GM19324 (cell line): ENCODE data around the gene CSRP3.

Source experiments
- ATAC-seq: cut with Tn5 transposase; IDR thresholded peaks from one replicate; pipeline ENCODE4 v1.9.1; 2021; ENCODE audit warnings: mild to moderate bottlenecking, moderate library complexity; ENCODE audit not compliant: unreplicated experiment, low FRiP score

CSRP3 gene

DNA sequence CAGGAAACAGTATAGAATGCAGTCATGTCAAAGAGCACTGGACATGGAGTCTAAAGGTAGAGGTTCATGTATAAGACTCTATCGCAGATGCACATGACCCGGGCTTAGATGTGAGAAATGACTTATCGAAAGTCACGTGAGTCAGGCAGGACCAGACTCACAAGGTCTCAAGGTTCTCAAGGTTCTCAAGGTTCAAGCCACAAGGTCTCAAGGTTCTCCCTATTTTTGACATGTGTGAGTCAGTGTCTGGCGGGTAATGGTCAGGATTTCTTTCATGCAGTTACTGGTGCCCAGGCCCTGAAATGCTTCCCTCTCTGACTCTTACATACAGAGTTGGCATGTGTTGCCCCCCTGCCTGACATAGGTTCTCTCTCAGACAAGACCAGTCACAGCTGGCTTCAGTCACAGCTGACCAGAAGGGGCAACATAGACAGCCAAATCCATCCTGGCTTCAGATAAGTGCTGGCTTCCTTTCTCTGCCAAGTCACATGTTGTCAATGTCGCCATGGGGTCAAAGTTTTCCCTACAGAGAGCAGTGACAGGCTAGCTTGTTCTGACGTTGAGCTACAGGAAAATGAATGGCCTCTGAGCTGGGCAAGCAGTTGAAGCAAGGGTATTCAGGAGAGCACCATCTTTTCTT, 10.1 kb downstream of the CSRP3 start:
- no peak for ATAC-seq

DNA sequence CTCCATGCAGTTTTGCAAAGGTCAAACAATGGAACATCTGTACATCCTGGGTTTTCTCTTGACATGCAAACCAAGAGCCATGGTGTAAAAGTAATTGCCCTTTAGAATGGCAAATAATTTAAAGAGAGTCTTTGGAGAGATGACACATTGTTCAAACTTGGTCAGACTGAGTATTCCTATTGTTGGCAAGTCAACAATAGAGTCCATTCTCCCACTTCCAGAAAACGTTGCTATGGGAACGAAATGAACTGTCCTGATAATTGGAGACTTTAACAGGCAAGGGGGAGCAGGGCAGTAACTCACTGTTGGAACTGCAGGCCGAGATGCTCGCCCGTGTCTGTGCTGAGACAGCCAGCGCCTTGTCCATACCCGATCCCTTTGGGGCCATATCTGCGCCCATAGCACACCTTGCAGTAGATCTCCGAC, 13.9 kb downstream of the CSRP3 start:
- no peak for ATAC-seq

DNA sequence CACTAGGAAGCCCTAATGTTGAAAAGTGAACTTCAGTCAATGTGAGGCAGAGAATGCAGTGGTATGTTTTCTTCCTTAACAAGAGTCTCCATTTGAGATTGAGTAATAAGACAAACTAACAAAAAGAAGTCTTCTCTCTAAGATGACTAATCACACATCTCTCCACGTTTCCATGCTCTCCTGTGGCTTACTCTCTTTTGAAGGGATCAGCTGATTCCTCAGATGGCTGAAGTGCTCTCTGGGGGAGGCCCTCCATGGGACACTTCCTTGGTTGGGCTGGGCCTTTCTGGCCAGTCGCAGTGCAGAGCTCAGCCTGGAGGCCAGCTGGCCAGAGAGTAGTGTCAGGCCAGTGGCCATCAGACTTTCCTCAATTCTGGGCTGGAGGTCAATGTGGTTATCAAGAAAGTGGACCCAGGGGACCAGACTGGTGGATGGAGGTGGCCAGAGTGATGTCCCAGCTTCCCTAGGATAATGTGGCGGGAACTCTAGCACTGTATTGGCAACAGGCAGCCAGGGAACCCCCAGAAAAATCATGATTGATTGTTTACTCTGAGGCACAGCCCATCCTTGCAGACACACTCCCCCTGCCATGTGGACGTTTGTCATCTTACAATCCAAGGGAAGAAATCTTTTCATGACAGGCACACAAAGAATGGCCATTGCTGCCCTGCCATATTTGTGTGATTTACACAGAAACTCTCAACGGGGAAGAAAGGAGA, 14.5 kb downstream of the CSRP3 start:
- ATAC-seq = no peak

DNA sequence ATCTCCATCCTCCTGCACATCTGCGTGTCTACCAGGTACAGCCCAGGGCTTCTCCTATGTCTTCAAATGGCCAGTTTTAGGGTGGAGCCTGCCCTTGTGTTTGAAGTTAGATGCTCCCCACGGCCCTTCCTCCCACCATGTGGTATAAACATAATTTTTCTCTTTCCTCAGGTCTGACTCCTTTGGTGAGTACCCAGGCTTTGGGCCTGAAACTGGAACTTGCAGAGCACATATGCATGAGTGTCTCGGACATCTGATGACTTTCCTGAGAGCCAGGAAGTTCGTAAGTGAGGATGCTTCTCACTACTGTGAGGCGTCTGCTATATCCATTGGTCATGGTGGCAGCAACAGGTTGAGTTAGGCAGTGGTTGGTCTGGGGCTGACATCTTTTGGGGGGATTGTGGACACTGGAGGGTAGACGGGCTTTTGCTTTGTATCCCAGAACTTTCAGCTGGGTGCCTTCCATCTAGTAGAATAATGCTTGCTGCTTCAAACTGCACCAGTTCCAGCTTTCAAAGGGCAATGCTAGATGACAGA, 16.2 kb downstream of the CSRP3 start:
- ATAC-seq = no peak

DNA sequence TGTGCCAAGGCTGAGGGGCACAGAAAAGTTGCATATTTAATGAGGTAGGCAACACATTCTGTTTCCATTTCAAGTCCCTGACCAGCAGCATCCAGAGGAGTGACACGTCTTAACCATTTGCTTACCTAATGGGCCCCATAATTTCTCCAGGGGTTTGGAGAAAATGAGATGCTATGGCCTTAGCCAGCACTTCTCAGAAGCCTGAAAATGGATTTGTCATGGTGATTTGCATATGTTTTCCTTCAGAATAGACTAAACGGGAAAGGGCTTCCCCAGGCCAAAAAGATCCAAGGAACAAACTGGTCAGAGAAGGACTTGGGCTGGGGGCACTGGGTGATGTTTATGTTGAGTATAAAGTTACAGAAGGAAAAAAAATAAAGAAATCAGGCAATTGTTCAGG, 16.7 kb downstream of the CSRP3 start:
- no peak for ATAC-seq

DNA sequence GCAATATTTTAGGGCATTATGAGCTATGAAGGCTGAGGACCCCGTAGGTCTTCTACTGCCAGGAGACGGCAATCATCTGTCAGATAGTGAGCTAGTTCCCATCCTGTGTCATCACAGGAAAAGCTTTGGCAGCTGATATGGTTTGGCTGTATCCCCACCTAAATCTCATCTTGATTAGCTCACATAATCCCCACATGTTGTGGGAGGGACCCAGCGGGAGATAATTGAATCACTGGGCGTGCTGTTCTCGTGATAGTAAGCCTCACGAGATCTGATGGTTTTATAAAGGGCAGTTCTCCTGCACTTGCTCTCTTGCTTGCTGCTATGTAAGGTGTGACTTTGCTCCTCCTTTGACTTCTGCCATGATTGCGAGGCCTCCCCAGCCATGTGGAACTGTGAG, 18.1 kb downstream of the CSRP3 start:
- ATAC-seq = no peak

DNA sequence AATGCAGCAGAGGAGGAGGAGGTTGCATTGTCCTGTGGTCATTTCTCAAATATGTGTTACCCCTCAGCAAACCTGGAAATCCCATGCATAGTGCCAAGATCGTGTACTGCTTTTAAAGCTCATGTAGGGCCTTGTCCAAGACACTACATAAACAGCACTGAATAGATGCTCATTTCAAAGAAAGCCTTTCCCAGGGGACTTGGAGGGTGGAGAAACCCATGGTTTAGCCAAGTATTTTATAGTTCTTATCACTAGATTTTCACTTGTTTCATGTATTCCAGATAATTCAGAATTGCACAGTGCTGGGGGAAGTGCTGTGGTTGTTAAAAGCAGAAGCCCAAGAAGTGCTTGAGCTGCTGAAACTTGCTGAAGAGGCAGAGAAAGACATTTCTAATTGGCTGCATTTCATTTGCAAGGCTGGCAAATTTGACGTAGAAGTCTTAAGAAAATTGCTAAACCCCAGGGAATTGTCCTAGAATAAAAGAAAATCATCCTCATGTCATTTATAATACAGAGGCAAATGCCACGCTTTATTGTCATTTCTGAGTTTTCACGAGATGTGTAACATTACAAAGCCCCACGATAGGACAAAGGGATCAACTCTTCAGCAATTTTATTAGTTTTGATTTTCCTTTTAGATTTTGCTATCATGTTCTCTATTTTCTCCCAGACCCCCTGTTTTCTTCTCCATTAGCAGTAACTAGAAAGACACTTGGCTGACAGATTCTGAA, 20.1 kb downstream of the CSRP3 start:
- no peak for ATAC-seq

DNA sequence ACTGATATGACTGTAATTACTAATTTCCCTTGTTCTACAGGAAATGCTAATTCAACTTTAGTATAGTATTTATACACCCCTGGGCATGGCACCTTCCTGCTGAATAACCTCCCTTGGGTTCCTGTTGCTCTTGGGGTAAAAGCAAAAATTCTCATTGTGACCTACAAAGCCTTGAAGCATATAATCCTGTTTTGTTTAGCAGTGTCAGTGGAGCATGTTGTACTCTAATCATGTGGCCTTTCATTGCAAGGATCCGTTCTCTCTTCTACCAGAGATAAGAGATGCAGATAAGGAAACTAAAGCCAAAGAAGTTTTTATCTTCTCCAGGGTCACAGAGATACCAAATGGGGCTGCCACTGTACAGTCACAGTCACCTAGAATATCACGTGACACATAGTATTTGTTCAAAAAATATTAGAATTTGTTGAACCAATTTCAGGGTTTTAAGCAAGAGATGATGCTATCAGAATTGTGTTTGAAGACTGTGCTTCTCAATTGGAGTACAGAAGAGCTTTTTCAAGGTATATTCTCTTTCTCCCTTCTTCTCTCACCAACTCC, 25.1 kb downstream of the CSRP3 start:
- no peak for ATAC-seq

DNA sequence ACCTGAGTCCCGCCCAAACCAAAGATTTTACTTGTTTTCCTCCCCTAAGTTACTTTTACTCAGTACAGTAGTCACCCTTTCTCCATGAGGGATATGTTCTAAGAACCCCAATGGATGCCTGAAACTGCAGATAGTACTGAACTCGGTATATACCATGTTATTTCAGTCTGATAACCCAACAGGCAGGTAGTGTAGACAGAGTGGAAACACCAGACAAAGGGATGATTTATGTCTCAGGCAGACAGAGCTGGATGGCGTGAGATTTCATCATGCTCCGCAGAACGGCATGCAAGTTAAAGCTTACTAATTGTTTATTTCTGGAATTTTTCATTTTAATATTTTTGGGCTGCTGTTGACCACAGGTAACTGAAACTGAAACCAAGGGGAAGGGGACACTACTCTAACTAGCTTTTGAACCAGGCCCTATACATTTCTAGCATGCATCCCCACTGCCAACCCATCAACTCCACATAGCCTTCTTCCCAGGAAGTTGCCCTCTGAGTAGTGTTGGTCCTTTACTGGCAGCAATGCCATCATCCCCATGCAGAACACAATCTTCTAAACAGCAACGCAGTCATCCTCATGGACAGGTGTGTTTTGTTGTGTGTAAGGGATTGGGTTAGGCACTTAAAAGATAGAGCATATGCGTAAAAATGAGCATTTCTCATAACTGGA, 27.7 kb downstream of the CSRP3 start:
- ATAC-seq = no peak

DNA sequence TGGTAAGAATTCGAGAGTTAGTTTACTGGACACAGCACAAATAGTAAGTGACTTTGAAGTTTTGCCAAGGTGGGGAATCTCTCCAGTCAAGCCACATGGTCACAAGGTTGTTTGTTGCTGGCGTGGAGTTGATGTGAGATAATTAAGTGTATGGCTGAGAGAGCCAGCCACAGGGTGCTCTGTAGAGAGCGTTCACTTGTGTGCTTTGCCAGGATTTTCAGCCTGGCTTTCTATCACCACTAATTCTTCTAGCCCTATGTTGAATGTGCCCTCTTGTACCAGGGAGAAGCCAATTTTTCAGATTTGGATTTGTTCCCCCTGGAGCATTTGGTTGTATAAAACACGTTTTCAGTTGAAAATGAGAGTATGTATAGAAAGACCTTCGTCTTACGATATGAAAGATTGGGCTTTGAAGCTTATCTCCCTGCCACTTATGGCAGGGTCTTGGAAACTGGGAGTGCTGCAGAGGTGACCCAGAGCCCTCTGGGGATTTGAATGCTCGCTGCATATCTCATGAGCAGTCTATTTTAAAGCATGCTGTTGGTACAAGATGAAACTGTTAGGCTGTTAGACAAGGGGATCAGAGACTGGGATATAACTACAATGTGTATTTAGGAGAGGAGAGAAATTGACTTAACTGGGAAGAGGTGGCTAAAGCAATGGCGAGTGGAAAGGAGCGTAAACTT, 28.6 kb downstream of the CSRP3 start:
- ATAC-seq = no peak

DNA sequence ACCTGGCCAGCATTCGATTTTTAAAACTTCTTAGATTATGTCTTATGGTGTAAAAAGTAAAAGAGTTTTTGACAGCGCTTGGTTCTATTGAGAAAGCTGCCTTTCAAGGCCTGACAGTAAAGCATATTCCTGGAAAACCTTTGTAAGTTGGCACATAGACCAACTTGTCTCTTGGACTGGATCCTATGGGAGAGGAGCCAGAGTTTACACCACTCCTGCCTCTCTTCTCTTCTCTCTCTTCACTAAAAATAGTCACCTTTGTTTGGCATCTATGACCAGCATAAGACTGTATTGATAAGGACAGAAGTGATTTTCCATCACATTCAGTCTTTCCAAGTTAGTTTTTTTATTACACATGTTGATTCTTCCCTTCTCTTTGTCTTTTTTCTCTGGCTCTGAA, 33.7 kb downstream of the CSRP3 start:
- no peak for ATAC-seq

DNA sequence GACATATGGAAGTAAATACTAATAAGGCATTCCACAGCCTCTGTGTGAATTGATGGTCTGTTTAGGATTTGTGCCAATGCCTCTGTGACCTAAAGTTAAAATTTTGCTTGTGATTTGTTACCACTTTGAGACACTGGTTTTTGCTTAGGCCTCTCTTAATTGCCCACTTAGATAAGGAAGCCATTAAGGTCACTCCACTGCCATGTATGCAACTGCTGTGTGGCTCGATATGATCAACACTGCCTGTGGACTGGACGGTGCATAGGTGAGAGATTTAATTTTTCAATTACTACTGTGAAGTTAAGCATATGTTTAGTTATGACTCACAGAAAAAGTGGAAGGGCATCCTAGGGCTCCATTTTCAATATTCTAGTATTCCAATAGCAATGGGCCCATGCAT, 36.9 kb downstream of the CSRP3 start:
- no peak for ATAC-seq

DNA sequence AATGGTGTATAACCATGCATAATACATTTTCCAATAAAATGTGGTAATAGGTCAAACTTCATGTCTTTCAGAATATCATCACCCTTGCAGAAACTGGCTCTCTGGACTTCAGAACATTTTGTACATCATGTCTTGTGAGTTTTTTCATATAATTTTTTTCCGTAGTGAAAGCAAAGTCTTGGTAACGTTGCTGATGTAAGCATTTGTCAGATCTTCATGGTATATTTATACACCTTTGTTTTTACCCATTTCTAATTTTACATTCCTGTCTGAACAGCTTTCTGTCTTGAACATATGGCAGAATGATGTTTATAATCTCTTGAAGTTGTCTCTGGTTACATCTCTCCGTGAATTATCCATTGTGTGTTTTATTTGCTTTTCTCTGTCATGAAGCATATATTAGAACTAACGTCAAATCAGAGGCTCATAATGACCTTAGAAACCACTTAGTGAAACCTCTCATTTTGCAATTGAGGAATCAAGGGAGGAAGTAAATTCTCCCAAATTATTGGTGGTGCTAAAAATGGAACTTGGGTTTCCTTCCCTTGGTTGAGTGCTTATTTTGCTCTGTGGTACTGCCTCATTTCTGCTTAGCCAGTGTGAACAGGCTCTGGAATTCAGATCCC, 37.4 kb downstream of the CSRP3 start:
- ATAC-seq = no peak

DNA sequence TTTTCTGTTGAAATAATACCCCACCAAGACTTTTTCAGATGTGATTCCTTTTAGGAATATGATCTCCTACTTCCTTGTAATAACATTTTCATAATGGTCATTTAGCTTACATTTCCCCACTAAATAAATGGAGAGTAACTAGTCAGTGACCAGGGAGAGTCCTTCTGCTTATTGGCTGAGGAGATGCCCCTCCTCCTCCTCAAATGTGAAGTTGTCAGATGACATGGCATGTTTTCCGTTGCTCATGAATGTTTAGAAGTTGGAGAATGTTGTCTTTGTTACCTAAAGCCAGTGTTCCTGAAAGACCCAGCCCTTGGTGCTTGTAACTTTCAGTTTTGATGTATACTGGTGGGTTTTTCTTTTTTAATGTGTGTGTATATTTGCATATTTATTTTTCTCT, 38.2 kb downstream of the CSRP3 start:
- no peak for ATAC-seq

DNA sequence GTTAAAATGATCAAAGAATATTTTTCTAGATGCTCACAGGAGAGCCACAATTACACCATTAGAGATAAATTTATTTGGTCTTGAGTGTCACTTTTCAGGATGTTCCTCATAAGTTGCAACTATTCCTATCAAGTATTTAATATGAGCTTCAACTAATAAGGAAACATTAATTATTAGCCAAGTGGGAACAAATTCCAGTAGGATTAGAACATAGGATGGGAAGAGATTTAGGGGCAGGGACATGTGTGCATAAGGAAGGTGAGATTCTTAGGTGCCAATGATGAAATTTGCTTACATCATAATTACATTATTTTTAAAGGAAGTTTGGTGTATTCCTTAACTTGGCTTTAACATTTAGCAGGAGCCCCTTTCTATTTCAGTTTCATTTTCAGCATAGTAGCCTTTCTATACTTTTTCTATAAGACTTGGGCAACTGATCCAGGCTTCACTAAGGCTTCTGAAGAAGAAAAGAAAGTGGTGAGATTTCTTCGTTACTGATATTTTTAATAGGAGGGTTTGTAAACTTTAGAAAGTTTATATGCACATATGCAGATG, 38.8 kb downstream of the CSRP3 start:
- no peak for ATAC-seq

DNA sequence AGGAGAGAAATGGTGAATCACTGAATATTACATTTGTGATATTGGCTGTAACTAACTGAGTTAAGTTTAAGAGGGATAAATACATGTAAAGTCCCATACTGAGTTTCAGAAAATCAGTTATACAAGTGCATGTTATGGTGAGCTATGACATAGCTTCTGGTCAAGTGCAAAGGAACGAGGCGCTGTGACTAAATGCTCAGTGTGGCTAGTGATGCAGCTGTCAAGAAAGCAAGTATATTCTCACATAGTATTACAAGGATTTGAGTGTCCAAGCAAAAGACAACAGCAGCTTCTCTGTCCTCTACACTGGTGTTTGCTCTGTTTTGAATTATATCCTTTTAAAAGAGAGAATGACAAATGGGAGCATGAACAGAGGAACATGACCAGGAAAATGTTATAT, 40.1 kb downstream of the CSRP3 start:
- ATAC-seq = no peak

DNA sequence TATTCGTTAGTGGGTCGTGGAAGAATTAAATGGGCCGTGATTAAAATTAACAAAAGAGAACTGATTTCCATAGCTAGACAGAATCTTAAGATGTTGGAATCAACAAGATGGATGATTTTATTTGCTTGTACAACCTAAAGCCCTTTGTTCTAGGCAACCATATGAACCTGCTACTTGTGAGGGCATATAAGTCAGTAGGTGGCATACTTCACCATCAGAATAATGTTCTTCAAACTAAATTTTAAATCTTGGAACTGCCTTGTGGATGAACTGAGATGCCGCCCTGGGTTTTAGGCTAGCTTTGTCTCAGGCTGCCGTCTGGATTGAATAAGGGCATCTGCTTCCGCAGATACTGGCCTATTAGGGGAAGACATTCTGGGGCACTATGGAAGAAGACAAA, 40.9 kb downstream of the CSRP3 start:
- ATAC-seq = no peak

DNA sequence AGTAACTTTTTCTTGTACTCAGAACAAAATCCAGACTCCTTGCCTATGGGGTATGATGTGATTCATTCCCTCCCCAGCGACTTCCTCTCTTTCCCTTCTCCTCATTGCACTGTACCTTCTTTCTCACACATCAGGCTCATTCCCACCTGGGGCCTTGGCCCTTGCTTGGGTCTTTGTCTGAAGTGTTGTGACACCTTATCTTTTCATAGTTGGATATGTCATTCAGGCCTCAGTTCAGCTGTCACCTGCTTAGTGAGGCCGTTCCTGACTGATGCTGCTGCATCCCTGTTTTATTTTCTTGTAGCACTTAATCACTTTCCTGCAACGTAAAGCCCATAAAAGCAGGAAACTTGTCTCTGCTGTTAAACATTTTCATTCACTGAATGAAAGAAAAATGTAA, 44.9 kb downstream of the CSRP3 start:
- ATAC-seq = no peak

DNA sequence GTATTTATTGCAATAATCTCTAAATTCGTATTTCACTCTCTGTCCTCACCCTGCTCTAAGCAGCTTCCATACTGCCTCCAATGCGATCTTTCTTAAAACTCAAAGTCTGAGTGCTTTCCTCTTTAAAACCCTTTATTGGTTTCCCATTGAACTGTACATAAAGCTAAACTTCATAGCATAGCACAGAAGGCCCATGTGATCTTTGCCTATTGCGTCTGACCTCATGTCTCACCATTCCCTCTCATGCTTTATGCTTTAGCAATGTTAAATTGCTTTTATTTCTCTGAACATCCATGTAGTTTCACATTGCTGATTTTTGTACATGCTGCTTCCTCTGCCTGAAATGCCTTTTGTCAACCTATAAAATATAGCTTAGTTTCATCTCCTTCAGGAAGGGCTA, 56.5 kb downstream of the CSRP3 start:
- ATAC-seq = no peak
